Vagina (tissue), 2 donors: ENCODE results near the gene PRICKLE2.

Experiments
- POLR2A ChIP-seq, 2 donors: fragments of 450-650 bp; IDR thresholded peaks; one replicate each; pipeline ENCODE4 v1.6.1; 2017; ENCODE audit warnings: antibody characterized with exemption in 2 of 2, mild to moderate bottlenecking in 2 of 2, moderate library complexity in 2 of 2
- POLR2AphosphoS5 ChIP-seq, 2 donors: sonication (generic); formaldehyde crosslinking; IDR thresholded peaks; one replicate each; pipeline ENCODE4 v1.9.0; 2017; ENCODE audit warnings: antibody characterized with exemption in 2 of 2, mild to moderate bottlenecking in 2 of 2, low read depth in 1 of 2; ENCODE audit not compliant: insufficient read depth in 1 of 2
- TF ChIP-seq, protein P1 (sequence below), 3 experiments: fragments of 450-650 bp in 2 of 3; fragments of 200-600 bp in 1 of 3; sonication (generic) in 1 of 3; IDR thresholded peaks; one replicate each; pipeline ENCODE4 v1.5.1; 2017 to 2019; ENCODE audit warnings: antibody characterized with exemption in 3 of 3, mild to moderate bottlenecking in 2 of 3, moderate library complexity in 2 of 3

GRCh38 chr3:64178419-64178818, 46.8 kb downstream of the PRICKLE2 start:
- TF ChIP-seq POLR2A (IDR thresholded peaks at IDR 0.05) (no peak), POLR2AphosphoS5 (IDR thresholded peaks at IDR 0.05; ENCODE audit: insufficient read depth in 1 of 2, low read depth in 1 of 2) (no peak)
- TF ChIP-seq, protein P1, sequence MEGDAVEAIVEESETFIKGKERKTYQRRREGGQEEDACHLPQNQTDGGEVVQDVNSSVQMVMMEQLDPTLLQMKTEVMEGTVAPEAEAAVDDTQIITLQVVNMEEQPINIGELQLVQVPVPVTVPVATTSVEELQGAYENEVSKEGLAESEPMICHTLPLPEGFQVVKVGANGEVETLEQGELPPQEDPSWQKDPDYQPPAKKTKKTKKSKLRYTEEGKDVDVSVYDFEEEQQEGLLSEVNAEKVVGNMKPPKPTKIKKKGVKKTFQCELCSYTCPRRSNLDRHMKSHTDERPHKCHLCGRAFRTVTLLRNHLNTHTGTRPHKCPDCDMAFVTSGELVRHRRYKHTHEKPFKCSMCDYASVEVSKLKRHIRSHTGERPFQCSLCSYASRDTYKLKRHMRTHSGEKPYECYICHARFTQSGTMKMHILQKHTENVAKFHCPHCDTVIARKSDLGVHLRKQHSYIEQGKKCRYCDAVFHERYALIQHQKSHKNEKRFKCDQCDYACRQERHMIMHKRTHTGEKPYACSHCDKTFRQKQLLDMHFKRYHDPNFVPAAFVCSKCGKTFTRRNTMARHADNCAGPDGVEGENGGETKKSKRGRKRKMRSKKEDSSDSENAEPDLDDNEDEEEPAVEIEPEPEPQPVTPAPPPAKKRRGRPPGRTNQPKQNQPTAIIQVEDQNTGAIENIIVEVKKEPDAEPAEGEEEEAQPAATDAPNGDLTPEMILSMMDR (IDR thresholded peaks at IDR 0.05), result no peak
